ENCODE results near the gene GALNT17.
"Not testable (repeated sequence)": the region's sequence is repeated elsewhere in the genome, so short reads cannot be mapped to it uniquely, and the experiment has no call there.

The GALNT17 gene

GRCh38 chr7:71626206-71626605 lies 494.3 kb downstream of the GALNT17 start:
- DNase-seq (ENCODE audit: low read depth, low spot score): peak; percentile 95

GRCh38 chr7:71627651-71628050 lies 495.7 kb downstream of the GALNT17 start:
- peak; percentile 31 for DNase-seq (ENCODE audit: low read depth, low spot score)

- no peak for DNase-seq (ENCODE audit: low read depth, low spot score)
These were observed 498.6 kb downstream of the GALNT17 start for GRCh38 chr7:71630516-71630915.

- peak; percentile 95 for DNase-seq (ENCODE audit: low read depth, low spot score)
These were observed 501.6 kb downstream of the GALNT17 start for GRCh38 chr7:71633551-71634008.

GRCh38 chr7:71635849-71636248 lies 503.9 kb downstream of the GALNT17 start:
- DNase-seq (ENCODE audit: low read depth, low spot score): not testable (repeated sequence)

GRCh38 chr7:71636329-71636728 lies 504.4 kb downstream of the GALNT17 start:
- DNase-seq (ENCODE audit: low read depth, low spot score): peak; percentile 48

- peak; percentile 77 for DNase-seq (ENCODE audit: low read depth, low spot score)
These were observed 505.6 kb downstream of the GALNT17 start for GRCh38 chr7:71637578-71637977.

GRCh38 chr7:71638108-71638507 lies 506.2 kb downstream of the GALNT17 start:
- DNase-seq (ENCODE audit: low read depth, low spot score): no peak

- DNase-seq (ENCODE audit: low read depth, low spot score): no peak
These were observed 507.6 kb downstream of the GALNT17 start for GRCh38 chr7:71639382-71640085.

- DNase-seq (ENCODE audit: low read depth, low spot score): not testable (repeated sequence)
These were observed 511.1 kb downstream of the GALNT17 start for GRCh38 chr7:71643031-71643430.

GRCh38 chr7:71645836-71646235 lies 513.9 kb downstream of the GALNT17 start:
- peak; percentile 61 for DNase-seq (ENCODE audit: low read depth, low spot score)

GRCh38 chr7:71649812-71650211 lies 517.9 kb downstream of the GALNT17 start:
- no peak for DNase-seq (ENCODE audit: low read depth, low spot score)

GRCh38 chr7:71650653-71651337 lies 518.9 kb downstream of the GALNT17 start:
- DNase-seq (ENCODE audit: low read depth, low spot score): no peak

- DNase-seq (ENCODE audit: low read depth, low spot score): no peak
These were observed 520.6 kb downstream of the GALNT17 start for GRCh38 chr7:71652510-71652909.

GRCh38 chr7:71657386-71657785 lies 525.4 kb downstream of the GALNT17 start:
- no peak for DNase-seq (ENCODE audit: low read depth, low spot score)

- DNase-seq (ENCODE audit: low read depth, low spot score): no peak
These were observed 527.7 kb downstream of the GALNT17 start for GRCh38 chr7:71659622-71660021.

GRCh38 chr7:71661671-71662224 lies 529.8 kb downstream of the GALNT17 start:
- DNase-seq (ENCODE audit: low read depth, low spot score): no peak

GRCh38 chr7:71665716-71666115 lies 533.8 kb downstream of the GALNT17 start:
- no peak for DNase-seq (ENCODE audit: low read depth, low spot score)

GRCh38 chr7:71668572-71668971 lies 536.6 kb downstream of the GALNT17 start:
- no peak for DNase-seq (ENCODE audit: low read depth, low spot score)

- DNase-seq (ENCODE audit: low read depth, low spot score): no peak
These were observed 547.5 kb downstream of the GALNT17 start for GRCh38 chr7:71679480-71679879.

GRCh38 chr7:71682181-71682580 lies 550.2 kb downstream of the GALNT17 start:
- no peak for DNase-seq (ENCODE audit: low read depth, low spot score)

GRCh38 chr7:71682841-71683781 lies 551.2 kb downstream of the GALNT17 start:
- peak; percentile 41 for DNase-seq (ENCODE audit: low read depth, low spot score)

Data from astrocyte of the hippocampus (primary cell).